HepG2 (cell line): ENCODE data around the gene LRRC63. TPM values are rescaled to one million over a fixed set of nuclear protein-coding genes. Genes with fewer than 3 reads are reported as not detected.

Experiments used
- ATAC-seq: fragments of 200-7000 bp; cut with Tn5 transposase; 3 replicates; pipeline ENCODE4 v1.9.1; 2020; ENCODE audit warnings: mild to moderate bottlenecking, moderate library complexity
- BruUV-seq: library from RNA; stranded (reverse); fragments of 400-500 nt; replicated peaks from 2 replicates; lab custom pipeline; 2021; lab: Mats Ljungman, UMichigan
- CTCF ChIA-PET: fragments of 300-600 bp; formaldehyde crosslinking; extraction: SDS; loops from one replicate; lab custom pipeline; 2021; ENCODE audit warnings: low total read pairs, inconsistent platforms, low intra/inter-chr PET ratio; lab: Yijun Ruan, JAX
- POLR2A ChIA-PET: fragments of 350-600 bp; sonication (Branson Sonifier 250); formaldehyde crosslinking; loops from one replicate; lab custom pipeline; 2020; ENCODE audit warnings: antibody characterized with exemption, inconsistent platforms; lab: Yijun Ruan, JAX
- DNase-seq: peaks from one replicate; pipeline ENCODE4 v3.0.0-alpha.2; 2015; ENCODE audit warnings: low spot score
- FAIRE-seq: peaks from 3 replicates; lab custom pipeline; 2011; peaks lifted over from hg19 to GRCh38; lab: Jason Lieb, UNC
- H2AFZ ChIP-seq: one replicate; pipeline ENCODE4 v1.6.1; 2011; ENCODE audit warnings: low read length, inconsistent platforms
- H3K27ac ChIP-seq: fragments of 300-600 bp; 3 replicates; pipeline ENCODE4 v1.8.0; 2011; ENCODE audit warnings: mixed run types, mild to moderate bottlenecking, mixed read lengths, low read length, inconsistent platforms; ENCODE audit not compliant: insufficient read depth; ENCODE audit errors: extremely low read length
- H3K27me3 ChIP-seq, 2 experiments: fragments of 200-600 bp in 1 of 2; 2 replicates in 1 of 2; 3 replicates in 1 of 2; pipeline versions ENCODE4 v1.6.0 to v1.8.0; 2011; ENCODE audit warnings: low read length in 2 of 2, mild to moderate bottlenecking in 2 of 2, moderate library complexity in 2 of 2, inconsistent platforms in 1 of 2; ENCODE audit not compliant: insufficient read depth in 2 of 2, control insufficient read depth in 1 of 2
- H3K36me3 ChIP-seq, 2 experiments: fragments of 200-600 bp in 1 of 2; replicated peaks in 1 of 2; 2 replicates in 1 of 2; 3 replicates in 1 of 2; pipeline versions ENCODE4 v1.5.1 to v1.8.0; 2011; ENCODE audit warnings: low read length in 2 of 2, inconsistent platforms in 1 of 2; ENCODE audit not compliant: insufficient read depth in 2 of 2, control insufficient read depth in 1 of 2
- H3K4me1 ChIP-seq: 2 replicates; pipeline ENCODE4 v1.5.1; 2012; ENCODE audit warnings: low read length, inconsistent platforms; ENCODE audit not compliant: insufficient read depth
- H3K4me2 ChIP-seq: 2 replicates; pipeline ENCODE4 v1.6.0; 2011; ENCODE audit warnings: low read depth, low read length, inconsistent platforms
- H3K4me3 ChIP-seq, 3 experiments: fragments of 200-600 bp in 1 of 3; sonication (generic), shearing (Covaris generic) in 1 of 3; replicated peaks in 1 of 3; 2 replicates each; pipeline ENCODE4 v1.5.1; 2011 to 2016; ENCODE audit warnings: low read length in 3 of 3, inconsistent platforms in 2 of 3, low read depth in 2 of 3, mild to moderate bottlenecking in 2 of 3, control low read depth in 1 of 3, mixed read lengths in 1 of 3; ENCODE audit not compliant: insufficient read depth in 1 of 3
- H3K79me2 ChIP-seq: one replicate; pipeline ENCODE4 v1.6.1; 2011; ENCODE audit warnings: low read length, inconsistent platforms; ENCODE audit not compliant: insufficient read depth
- H3K9ac ChIP-seq: 2 replicates; pipeline ENCODE4 v1.6.0; 2011; ENCODE audit warnings: mild to moderate bottlenecking, low read depth, low read length, inconsistent platforms; ENCODE audit not compliant: insufficient read depth
- H3K9me3 ChIP-seq: 2 replicates; pipeline ENCODE4 v1.5.1; 2012; ENCODE audit warnings: mild to moderate bottlenecking, low read length
- H4K20me1 ChIP-seq: 2 replicates; pipeline ENCODE4 v1.6.0; 2011; ENCODE audit warnings: inconsistent platforms, mild to moderate bottlenecking, low read length, moderate library complexity; ENCODE audit not compliant: insufficient read depth
- ARNT2 ChIP-seq: sonication (generic); formaldehyde crosslinking; IDR thresholded peaks from 2 replicates; pipeline ENCODE4 v1.8.0; 2022; ENCODE audit warnings: mild to moderate bottlenecking, low read depth, missing genetic modification reagents, moderate library complexity
- GPN1 ChIP-seq: sonication (generic); formaldehyde crosslinking; IDR thresholded peaks from 2 replicates; pipeline ENCODE4 v1.5.1; 2020; ENCODE audit warnings: missing genetic modification reagents, borderline replicate concordance
- MAFG ChIP-seq: sonication (generic); formaldehyde crosslinking; IDR thresholded peaks from 2 replicates; pipeline ENCODE4 v1.5.1; 2020; ENCODE audit warnings: mild to moderate bottlenecking, missing genetic modification reagents
- MLXIP ChIP-seq: sonication (generic); formaldehyde crosslinking; IDR thresholded peaks from 2 replicates; pipeline ENCODE4 v1.9.0; 2021; ENCODE audit warnings: missing genetic modification reagents, borderline replicate concordance
- PHB2 ChIP-seq: fragments of 450-650 bp; IDR thresholded peaks from 2 replicates; pipeline ENCODE4 v1.6.1; 2018; ENCODE audit not compliant: partially characterized antibody
- TIGD3 ChIP-seq: sonication (generic); formaldehyde crosslinking; IDR thresholded peaks from 2 replicates; pipeline ENCODE4 v1.5.1; 2020; ENCODE audit warnings: mild to moderate bottlenecking, missing genetic modification reagents, borderline replicate concordance
- ZBTB33 ChIP-seq: sonication (generic); formaldehyde crosslinking; IDR thresholded peaks from 2 replicates; pipeline ENCODE4 v1.4.0; 2020; ENCODE audit warnings: missing genetic modification reagents
- WGBS: methylation state at CpG from one replicate; pipeline ENCODE4 v1.1.6; 2017; ENCODE audit warnings: low lambda C conversion rate; 5-methylcytosine and 5-hydroxymethylcytosine counted together
- in situ Hi-C: cut with HindIII; loops from 2 replicates; pipeline ENCODE4 v1.10.0; 2017; ENCODE audit warnings: low pct_unique_long_range_greater_than_20kb; ENCODE audit not compliant: extremely low pct_ligation_motif_present
- intact Hi-C: fragments of 100-400 bp; cut with micrococcal nuclease; formaldehyde crosslinking; loops from one replicate; pipeline ENCODE4 v1.10.0; 2022; ENCODE audit not compliant: unreplicated experiment
- polyA plus RNA-seq, 8 experiments: library from polyadenylated mRNA; depleted of rRNA in 3 of 8; stranded (reverse) in 7 of 8; unstranded in 1 of 8; fragments of >200 nt; fragmentation: Illumina TruSeq in 4 of 8; extraction: Trizol in 4 of 8; gene quantifications; 2 replicates each; pipeline versions ENCODE4 v1.2.1 to v1.2.3, GENCODE V29; 2011 to 2016; ENCODE audit warnings: low read depth in 4 of 8, missing spikeins in 1 of 8, mixed read lengths in 1 of 8; ENCODE audit not compliant: insufficient read depth in 1 of 8
- total RNA-seq, 5 experiments: library from RNA; depleted of rRNA; stranded (reverse); fragments of >200 nt; fragmentation: Illumina TruSeq; extraction: Trizol; gene quantifications; 2 replicates each; pipeline ENCODE4 v1.2.3, GENCODE V29; 2016; ENCODE audit warnings: low read depth in 1 of 5

LRRC63 gene
- total and polyA plus RNA-seq, 2 of the 13 experiments (the other 11 are each of a cell fraction or from before 2014, with no cell fraction given) = not detected

GRCh38 chr13:46314587-46314986 lies 102.9 kb downstream of the LRRC63 start:
- CTCF ChIA-PET = no interaction called here
- no peak for TF ChIP-seq MAFG (CRISPR knock-in tag)
- no peak for TF ChIP-seq ARNT2 (CRISPR knock-in tag)
- no peak for TF ChIP-seq GPN1 (CRISPR knock-in tag)
- TF ChIP-seq ZBTB33 (CRISPR knock-in tag) = no peak
- no peak for TF ChIP-seq PHB2
- TF ChIP-seq TIGD3 (CRISPR knock-in tag) = no peak
- TF ChIP-seq MLXIP (CRISPR knock-in tag) = no peak
- no peaks in the 10 kb centered on the region for H4K20me1 ChIP-seq
- H3K4me1 ChIP-seq = no peaks in the 10 kb centered on the region
- H3K27me3 ChIP-seq = no peaks in the 10 kb centered on the region
- H3K4me3 ChIP-seq = no peak overlapping the region
- no peak for DNase-seq
- no peak for FAIRE-seq
- ATAC-seq = no peak
- no peak overlapping the region for H3K4me2 ChIP-seq
- no peaks in the 10 kb centered on the region for H3K9me3 ChIP-seq
- no peak overlapping the region for H2AFZ ChIP-seq
- H3K27ac ChIP-seq = no peak overlapping the region
- WGBS = 96% methylated on average over 1 of the region's 1 CpG
- no peak overlapping the region for H3K9ac ChIP-seq
- H3K36me3 ChIP-seq = no peaks in the 10 kb centered on the region
- no TSS peak for BruUV-seq
- intact Hi-C loops (no loop called here), in situ Hi-C loops (no loop called here)
- H3K79me2 ChIP-seq = no peaks in the 10 kb centered on the region
- POLR2A ChIA-PET = no interaction called here
